ENCODE measurements around the gene SRCIN1. TPM values are rescaled to one million over a fixed set of nuclear protein-coding genes. Genes with fewer than 3 reads are reported as not detected.

Gene SRCIN1
- total RNA-seq, 1 experiment from 2014 or later, result 1.3 TPM

DNA sequence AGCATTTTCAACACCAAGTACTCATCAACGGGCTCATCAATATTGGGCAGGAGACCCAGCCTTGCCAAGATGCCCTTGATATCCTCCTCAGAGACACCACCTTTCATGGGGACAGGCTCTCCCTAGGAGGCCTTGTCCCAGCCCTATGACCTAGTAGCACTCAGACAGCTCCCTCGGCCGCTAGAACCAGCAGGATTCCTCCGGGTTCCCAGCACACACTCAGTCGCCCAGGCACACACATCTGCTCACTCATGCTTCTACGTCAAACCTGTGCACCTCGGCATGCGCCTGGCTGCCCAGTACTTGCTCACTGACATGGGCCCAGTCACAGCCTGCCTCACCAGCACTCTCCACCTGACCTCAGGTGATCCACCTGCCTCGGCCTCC lies 17.0 kb downstream of the SRCIN1 start:
- in situ Hi-C loops (cut with HindIII; ENCODE audit: low pct_unique_long_range_greater_than_20kb, low sequenced_read_pairs), result no loop called here
- no peak for DNase-seq (ENCODE audit: low read depth, low spot score)

DNA sequence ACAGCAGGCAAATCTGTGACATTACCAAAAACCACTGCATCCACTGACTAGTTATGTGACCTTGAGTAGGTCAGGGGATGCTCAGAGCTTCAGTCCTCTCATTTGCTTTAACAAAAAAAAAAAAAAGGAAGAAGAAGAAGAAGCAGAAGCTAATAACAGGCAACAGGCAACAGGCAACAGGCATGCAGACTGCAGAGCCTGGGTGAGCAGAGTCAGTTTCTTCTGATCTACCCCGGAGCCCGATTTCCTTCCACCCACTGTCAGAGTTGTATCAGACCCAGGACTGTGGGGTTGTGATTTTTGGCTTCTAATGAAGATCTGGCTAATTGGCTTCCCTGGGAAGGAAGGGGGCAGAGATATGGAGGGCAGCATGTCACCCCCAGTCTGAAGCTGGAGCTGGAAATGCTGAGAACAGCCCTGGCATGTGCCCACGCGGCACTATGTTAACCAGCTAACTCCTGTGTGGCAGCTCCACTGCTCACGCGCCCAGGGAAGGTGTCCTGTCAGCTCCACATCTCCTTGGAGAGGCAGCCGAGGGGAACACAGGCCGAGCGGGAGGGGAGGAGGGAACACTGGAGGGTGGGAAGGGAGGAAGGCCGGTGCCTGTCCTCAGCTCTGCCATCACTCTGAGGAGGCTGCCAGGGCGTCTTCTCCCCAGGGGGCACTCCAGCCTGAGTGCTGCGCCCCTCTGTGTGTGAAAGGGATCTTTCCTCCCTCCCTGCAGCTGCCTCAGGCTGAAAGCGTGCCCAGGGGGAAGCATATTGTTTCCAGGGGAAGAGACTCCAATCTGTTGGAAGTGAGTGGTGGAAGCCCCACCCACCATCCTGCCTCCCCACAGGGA lies 17.6 kb downstream of the SRCIN1 start:
- in situ Hi-C loops (cut with HindIII; ENCODE audit: low pct_unique_long_range_greater_than_20kb, low sequenced_read_pairs), result no loop called here
- DNase-seq (ENCODE audit: low read depth, low spot score), result no peak

DNA sequence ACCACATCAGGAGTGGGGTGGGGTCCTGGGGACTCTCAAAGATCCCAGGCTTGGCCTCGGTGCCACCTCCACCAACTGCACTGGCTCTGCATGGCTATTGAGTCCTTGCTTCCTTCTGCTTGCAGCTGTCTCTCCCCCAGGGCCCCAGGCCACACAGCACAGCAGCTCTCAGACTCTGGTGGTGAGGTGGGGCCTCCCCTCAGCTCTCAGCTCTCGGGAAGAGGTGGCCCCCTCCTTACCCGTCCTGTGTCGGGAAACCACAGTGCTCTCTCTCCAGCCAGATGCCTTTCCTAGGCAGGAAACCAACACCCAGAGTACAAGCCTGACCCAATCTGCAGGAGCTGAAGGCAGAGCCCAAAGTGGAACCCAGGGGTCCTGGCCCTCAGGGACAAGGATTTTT lies 18.5 kb downstream of the SRCIN1 start:
- no peak for DNase-seq (ENCODE audit: low read depth, low spot score)
- in situ Hi-C loops (cut with HindIII; ENCODE audit: low pct_unique_long_range_greater_than_20kb, low sequenced_read_pairs), result no loop called here

DNA sequence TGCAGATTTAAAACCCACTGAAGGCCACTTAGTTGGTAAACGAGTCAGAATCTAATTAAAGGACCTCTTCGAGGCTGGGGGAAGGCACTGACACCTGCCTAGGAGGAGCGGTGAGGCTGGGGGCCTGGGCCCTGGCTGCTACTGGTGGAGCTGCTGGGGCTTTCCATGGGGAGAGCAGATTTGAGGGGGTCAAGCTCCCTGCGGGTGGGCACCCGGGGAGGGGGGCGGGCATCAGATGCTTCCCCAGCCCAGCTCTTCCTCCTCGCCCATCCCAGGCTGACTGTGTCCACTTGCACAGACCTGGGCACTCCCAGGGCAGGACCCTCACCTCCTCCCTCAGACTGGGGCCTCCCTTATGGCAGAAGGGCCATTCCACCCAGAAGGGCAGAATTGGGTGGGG lies 19.0 kb downstream of the SRCIN1 start:
- no peak for DNase-seq (ENCODE audit: low read depth, low spot score)
- in situ Hi-C loops (cut with HindIII; ENCODE audit: low pct_unique_long_range_greater_than_20kb, low sequenced_read_pairs), result no loop called here

DNA sequence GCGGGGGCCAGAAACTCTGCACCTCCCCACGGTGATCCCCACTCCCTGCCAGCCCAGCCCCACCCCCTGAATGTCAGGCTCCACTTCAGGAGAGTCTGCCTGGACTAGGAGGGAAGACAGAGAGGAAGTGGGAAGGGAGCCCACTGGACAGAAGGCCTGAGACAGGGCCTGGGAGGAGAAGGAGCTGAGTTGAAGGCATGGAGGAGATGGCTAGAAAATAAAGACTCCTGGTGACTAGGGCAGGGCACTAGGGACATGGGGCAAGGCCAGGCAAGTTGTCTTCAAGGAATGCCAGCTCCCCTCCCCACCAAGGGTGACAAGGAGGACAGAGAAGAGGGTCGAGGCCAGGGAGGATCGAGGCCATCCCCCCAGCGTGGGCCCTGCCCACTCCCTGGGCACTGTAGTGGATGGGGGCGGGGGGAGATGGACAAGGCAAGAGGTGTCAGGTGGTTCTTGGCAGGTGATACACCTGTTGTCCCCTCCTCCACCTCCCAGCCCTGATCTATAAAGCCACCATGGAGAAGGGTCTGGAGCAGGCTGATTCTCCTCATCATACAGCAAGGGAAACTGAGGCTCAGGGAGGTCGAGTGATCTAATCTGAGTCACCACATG lies 19.7 kb downstream of the SRCIN1 start:
- DNase-seq (ENCODE audit: low read depth, low spot score), result no peak
- in situ Hi-C loops (cut with HindIII; ENCODE audit: low pct_unique_long_range_greater_than_20kb, low sequenced_read_pairs), result no loop called here

DNA sequence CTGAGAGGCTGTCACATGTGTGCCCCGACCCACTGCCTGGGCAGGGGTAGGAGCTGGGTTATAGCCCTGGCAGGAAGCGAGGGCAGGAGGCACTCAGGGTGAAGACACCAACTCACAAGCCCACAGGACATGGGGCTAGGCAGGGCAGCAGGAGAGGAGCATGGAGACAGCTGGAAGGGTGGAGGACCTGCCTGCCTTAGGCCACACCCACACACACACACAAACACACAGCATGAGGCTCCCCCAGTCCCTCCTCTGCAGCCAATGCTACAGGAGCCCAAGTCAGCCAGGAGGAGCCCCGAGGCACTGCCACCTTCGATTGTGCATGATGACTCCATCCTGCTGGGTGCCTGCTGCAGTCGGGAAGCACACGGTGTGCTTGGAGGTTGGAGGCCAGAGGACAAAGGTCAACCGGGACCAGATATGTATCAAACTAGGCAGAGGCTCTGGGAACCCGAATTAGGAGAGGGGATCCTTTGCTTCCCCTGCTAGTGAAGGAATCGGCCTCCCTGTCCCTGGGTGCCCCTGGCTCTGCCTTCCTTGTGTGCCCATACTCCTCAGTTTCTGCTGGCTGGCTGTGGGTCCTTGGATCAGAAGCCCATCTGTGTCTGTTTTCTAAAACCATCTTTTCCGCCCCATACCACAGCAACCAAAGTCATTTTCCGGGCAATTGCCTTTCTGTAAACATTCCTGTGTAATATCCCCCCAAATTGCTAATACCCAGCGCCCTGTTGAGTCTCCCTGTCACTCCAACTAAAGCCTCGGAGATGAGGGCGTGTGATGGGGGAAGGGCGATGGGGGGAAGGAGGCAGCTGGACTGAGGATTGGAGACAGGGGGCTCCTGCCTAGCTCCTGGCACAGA lies 20.5 kb downstream of the SRCIN1 start:
- in situ Hi-C loops (cut with HindIII; ENCODE audit: low pct_unique_long_range_greater_than_20kb, low sequenced_read_pairs), result no loop called here
- no peak for DNase-seq (ENCODE audit: low read depth, low spot score)

DNA sequence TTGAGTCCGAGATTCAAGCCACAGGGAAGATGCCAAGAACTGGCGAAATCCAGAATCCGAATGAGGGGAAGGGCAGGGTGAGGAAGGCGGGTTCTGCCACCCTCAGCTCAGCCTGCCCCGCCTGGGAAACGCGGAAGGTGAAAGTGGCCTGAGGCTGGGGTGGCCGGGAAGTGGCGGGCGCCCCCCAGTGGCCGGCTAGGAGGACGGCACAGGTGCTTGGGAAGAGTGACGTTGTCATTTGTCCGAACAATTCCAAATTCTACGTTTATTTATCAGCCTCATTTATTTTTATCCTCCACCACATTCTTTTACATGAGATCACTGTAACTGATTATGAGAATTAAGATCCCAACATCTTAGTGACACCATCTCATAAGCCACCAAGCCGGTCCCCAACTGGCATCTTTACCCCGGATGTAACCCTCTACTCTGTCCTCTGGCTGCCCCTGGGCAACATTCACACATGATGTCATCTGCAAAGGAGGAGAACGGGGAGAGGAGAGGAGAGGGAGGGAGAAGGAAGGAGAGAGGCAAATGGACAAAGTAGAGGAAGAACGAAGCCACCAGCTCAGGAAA lies 21.3 kb downstream of the SRCIN1 start:
- DNase-seq (ENCODE audit: low read depth, low spot score), result peak; percentile 63
- in situ Hi-C loops (cut with HindIII; ENCODE audit: low pct_unique_long_range_greater_than_20kb, low sequenced_read_pairs), result no loop called here

DNA sequence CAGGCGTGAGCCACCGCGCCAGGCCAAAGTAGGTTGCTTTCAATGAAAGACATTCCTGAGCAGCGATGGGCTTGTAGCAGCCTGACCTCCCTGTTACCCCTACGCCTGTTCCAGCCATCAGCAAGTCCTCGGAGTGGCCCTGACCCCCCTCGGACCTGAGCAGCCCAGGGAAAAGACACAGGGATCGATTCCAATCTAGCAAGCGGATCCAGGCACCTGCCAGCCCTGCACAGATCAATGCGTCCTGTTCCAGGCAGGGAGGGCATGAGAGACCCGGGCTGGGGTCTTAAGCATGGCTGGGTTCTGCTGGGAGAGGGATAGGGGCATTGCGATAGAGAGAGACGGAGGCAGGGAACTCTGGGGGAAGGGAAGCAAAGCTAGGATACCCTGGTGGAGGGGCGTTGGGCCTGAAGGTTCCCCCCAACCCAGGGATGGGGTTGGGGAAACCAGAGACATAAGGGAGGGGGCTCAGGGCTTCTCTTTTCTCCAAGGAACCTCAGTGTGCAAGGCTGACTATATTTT lies 21.9 kb downstream of the SRCIN1 start:
- in situ Hi-C loops (cut with HindIII; ENCODE audit: low pct_unique_long_range_greater_than_20kb, low sequenced_read_pairs), result no loop called here
- DNase-seq (ENCODE audit: low read depth, low spot score), result no peak

DNA sequence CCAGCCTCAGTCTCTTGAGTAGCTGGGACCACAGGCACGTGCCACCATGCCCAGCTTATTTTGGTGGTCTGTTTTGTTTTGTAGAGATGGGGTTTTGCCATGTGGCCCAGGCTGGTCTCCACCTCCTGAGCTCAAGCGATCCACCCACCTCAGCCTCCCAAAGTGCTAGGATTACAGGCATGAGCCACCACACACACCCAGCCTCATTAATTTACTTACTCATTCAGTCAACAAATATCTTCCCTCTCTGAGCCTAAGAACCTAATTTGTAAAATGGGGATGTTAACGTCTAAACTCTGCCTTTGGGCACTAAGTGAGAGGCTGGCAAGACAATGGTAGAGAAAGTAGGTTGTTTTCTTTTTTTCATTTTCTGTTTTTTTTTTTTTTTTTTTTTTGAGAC lies 22.6 kb downstream of the SRCIN1 start:
- in situ Hi-C loops (cut with HindIII; ENCODE audit: low pct_unique_long_range_greater_than_20kb, low sequenced_read_pairs), result no loop called here

DNA sequence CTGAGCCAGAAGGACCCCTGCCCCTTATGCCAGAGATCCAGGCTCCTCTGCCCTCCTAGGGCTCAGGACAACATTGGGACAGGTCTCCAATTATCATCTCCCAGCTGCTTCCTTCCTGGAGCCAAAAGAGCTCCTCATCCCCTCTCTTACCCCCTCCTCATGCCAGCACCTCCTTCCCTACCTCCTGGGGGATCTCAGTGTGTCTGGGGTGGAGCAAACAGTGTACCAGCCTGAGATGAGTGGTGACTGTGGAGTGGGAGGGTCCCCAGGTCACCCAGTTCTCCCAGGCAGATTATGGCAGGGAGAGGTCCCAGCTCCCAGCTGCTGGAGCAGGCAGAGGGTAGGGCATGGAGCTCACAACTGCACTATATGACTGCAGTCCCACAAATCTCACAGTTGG lies 23.7 kb downstream of the SRCIN1 start:
- in situ Hi-C loops (cut with HindIII; ENCODE audit: low pct_unique_long_range_greater_than_20kb, low sequenced_read_pairs), result no loop called here
- DNase-seq (ENCODE audit: low read depth, low spot score), result no peak

More for the DNA sequence above, 22.6 kb downstream of the SRCIN1 start:
- DNase-seq (ENCODE audit: low read depth, low spot score), result no peak

DNA sequence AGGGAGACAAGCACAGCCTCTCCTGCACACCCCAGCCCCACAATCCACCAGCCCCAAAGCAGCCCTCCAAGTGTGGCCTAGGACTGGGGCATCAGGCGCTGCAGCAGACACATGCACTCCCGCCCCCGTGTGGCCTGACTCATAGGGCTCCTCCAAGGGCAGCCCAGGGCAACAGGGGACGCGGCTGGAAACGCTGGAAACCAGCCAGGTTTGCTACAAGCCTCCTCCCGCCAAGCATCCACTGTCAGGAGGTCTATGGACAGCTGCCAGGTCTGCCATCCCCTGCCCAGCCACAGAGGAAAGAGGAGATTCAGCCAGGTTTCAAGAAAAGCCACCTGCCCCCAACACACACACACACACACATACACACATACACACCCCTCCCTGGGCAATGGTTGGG lies 25.8 kb downstream of the SRCIN1 start:
- in situ Hi-C loops (cut with HindIII; ENCODE audit: low pct_unique_long_range_greater_than_20kb, low sequenced_read_pairs), result no loop called here
- peak; percentile 68 for DNase-seq (ENCODE audit: low read depth, low spot score)

DNA sequence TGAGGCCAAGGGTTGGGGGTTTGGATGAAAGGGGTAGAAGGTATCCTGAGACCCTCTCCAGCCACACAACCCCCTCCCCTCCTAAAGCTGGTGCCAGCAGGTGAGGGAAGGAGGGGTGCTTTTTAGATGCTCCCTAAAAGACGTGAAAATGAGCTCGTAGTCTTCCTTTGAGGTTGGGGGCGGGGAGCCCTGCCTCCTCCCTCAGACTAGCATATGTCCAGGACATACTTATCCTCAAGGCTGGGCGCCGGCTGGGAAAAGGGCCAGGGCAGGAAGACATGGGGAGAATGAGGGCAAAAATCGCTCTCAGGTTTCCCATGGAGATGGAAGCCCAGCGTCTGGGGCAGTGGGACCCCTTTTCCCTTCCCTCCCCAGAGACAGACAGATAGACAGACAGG lies 26.7 kb downstream of the SRCIN1 start:
- no peak for DNase-seq (ENCODE audit: low read depth, low spot score)
- in situ Hi-C loops (cut with HindIII; ENCODE audit: low pct_unique_long_range_greater_than_20kb, low sequenced_read_pairs), result no loop called here

DNA sequence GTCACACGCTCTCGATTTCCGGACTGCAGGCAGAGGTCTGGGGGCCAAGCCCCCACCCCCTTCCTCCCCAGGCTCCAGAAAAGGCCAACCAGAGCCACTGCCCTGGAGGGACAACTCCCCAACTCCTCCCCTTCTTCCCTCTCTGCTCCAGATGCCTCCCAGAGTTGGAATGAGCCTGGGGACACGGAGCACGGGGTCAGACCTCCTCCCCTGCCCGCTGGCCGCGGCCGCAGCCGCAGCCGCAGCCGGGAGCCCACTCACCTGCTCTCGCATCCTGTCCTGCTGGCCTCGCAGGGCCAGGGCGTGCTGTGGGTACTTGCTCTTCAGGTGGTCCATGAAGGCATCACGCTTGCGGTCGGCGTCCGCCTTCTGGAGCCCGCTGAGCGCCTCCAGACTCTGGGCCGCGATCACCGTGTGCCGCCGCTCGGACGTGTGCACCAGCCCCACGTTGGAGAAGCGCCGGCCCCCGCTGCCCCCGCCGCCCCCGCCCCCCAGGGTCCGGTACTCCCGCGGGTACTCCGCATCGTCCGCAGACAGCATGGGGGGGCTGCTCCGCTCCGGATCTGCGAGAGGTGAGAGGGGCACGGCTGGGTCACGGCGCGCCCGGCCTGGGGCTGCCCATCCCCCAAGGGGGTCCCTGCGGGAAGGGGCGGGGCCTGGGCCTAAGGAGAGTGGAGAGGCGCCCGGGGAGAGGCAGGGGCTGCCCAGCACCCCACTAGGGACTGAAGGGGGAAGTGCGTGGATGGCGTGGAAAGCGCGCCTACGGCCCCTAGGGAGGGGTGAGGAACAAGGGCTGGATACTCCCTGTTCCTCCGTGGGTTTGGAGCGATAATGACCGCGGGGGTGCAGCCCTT lies 27.3 kb downstream of the SRCIN1 start:
- in situ Hi-C loops (cut with HindIII; ENCODE audit: low pct_unique_long_range_greater_than_20kb, low sequenced_read_pairs), result no loop called here
- DNase-seq (ENCODE audit: low read depth, low spot score), result no peak

DNA sequence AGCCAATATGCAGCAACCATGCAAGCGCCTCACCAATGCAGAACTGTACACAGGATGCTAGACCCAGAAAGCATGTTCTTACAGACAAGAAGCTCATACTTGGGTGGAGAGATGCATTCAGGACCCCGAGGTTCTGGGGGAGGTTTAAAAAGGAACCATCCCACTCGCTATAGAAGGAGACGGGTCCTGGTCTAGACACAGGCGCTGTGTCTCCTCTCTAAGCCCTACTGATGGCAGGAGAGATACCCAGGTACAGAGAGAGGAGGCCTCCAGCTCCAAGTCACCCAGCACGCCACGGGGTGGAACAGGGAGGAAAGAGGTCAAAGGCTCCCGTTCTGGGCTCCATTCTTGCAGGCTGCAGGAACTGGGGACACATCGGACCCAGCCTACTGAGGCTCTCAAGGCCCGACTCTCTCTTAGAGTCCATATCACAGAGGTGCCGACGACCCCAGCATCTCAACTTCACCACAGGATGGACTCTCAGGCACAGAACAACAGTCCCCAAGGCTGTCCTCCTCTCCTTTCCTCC lies 28.0 kb downstream of the SRCIN1 start:
- DNase-seq (ENCODE audit: low read depth, low spot score), result no peak
- in situ Hi-C loops (cut with HindIII; ENCODE audit: low pct_unique_long_range_greater_than_20kb, low sequenced_read_pairs), result no loop called here

DNA sequence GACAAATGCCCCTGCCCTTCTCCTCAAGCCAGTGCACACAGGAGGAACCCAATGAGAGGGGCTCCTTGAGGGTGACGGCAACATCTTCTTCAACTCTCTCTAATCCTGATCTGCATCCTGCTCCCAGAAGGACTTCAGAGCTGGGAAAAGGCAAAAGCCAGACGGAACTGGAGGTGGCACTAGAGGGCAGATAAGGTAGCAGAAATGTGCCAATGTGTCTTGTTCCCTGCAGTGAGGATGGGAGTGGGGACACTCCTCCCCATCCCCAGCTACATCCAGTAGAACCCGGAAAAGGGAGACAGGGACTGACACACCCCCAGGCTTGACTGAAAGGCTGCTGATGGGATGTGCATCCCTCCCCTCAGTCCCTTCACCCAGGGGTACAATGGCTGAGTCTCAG lies 28.5 kb downstream of the SRCIN1 start:
- DNase-seq (ENCODE audit: low read depth, low spot score), result peak; percentile 27
- in situ Hi-C loops (cut with HindIII; ENCODE audit: low pct_unique_long_range_greater_than_20kb, low sequenced_read_pairs), result no loop called here

DNA sequence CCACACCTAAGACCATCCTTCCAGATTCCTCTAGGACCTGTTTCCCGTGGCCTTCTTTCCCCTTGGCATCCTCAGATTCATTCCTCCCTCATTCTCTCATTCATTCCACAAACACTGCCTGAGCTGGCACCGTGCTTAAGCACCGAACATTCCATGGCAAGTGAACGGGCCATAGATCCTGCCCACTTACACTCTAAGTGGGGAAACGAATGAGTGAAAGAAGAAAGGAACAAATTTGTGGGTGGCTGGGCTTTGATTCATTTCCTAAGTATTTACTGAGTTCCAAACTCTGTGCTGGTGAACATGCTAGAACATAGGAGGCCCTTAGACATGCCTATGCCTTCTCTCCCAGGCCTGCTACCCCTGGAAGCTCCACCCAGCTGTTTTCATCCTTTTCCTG lies 30.0 kb downstream of the SRCIN1 start:
- in situ Hi-C loops (cut with HindIII; ENCODE audit: low pct_unique_long_range_greater_than_20kb, low sequenced_read_pairs), result no loop called here
- no peak for DNase-seq (ENCODE audit: low read depth, low spot score)

DNA sequence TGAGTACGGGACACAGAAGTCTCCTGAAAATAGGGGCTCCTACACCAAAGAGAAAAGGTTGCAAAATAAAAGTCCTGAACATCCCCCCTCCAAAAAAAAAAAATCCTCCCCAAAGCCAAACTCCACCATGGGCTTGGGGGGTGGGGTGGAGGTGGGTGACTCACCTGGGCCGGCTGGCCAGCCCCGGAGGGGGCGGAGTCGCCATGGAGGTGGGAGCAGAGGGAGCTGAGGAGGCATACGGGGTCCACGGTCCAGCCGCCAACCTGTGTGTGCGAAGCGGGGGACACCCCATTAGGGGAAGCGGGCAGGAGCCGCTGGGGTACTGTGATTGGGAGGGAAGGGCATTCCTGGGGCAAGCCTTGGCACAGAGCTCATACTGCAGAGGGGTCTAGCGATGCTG lies 31.0 kb downstream of the SRCIN1 start:
- in situ Hi-C loops (cut with HindIII; ENCODE audit: low pct_unique_long_range_greater_than_20kb, low sequenced_read_pairs), result no loop called here
- DNase-seq (ENCODE audit: low read depth, low spot score), result no peak
